HG02973 (cell line): ENCODE data around the gene CAPN10.

Experiments
- ATAC-seq: cut with Tn5 transposase; IDR thresholded peaks from one replicate; pipeline ENCODE4 v1.9.1; 2021; ENCODE audit warnings: moderate library complexity; ENCODE audit not compliant: unreplicated experiment

CAPN10 gene

GRCh38 chr2:240636563-240637115, 50.1 kb downstream of the CAPN10 start:
- ATAC-seq = no peak

DNA sequence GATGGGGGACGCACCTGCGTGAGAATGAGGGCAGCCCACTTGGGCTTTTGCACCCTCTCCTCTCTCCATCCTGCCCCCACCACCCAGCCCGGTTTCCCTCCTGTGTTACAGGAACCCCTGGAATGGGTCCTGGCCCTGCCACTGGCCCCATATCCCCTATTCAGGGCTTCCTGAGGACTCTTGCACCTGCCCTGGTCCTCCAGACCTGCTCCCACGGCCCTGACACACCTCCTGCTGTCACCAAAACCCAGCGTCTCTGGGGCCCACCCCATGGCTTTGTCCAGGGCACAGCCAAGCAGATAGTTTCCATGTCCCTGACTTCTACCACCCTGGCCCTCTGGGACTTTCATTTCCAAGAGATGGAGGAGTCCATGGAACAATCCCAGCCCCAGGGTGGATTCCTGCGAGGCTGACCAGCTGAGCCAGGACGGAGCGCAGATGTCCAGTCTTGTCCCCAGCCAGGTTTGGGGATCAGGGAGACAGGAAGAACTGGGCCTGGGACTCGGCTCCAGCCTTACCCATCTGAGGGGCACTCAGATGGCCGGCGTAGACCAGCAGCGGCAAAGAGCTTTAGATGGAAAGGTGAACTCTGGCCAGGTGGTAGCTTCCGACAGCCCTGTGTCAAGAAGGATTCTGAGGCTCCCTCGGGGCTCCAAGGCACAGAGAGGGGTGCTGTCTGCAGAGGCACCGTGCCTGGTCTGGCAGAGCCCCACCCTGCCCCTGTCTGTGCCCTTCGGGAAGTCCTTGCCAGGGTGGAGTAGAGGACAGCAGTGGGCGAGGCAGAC, 50.8 kb downstream of the CAPN10 start:
- no peak for ATAC-seq

GRCh38 chr2:240637901-240638345, 51.4 kb downstream of the CAPN10 start:
- ATAC-seq = no peak

- ATAC-seq = no peak
Measured at GRCh38 chr2:240638512-240639160, 52.1 kb downstream of the CAPN10 start.

- no peak for ATAC-seq
Measured at GRCh38 chr2:240639566-240639965, 53.0 kb downstream of the CAPN10 start.

- no peak for ATAC-seq
Measured at GRCh38 chr2:240640939-240641338, 54.4 kb downstream of the CAPN10 start.

- ATAC-seq = no peak
Measured at GRCh38 chr2:240642061-240642805, 55.7 kb downstream of the CAPN10 start.

DNA sequence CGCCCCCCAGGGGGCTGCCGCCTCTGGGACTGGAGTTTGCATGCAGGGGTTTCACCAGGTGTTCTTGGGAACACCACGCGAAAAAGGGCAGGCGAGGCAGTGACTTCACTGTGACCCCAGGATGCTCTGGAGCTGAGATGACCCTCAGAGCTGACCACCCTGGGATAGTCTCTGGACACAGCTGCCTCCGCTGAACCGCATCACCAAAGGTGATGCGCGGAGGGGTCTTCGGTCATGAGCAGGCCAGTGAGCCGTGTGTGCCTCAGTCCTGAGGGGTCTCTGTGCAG, 56.2 kb downstream of the CAPN10 start:
- ATAC-seq = no peak

GRCh38 chr2:240643093-240643810, 56.7 kb downstream of the CAPN10 start:
- ATAC-seq = no peak

DNA sequence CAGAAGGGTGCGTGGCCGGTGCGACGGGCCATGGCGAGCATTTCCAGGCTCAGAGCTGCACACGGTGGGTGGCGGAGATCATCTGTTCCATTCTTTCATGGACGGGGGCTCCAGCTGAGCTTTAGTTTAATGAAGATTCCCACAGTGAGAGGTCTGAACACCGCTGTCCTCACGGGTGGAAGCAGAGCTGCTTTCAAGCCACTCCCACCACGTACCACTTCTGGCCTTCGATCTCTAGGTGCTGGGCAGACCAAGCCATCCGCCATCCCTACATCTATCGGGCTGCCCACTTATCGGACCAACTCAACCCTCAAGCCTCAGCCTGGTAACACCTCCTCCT, 57.2 kb downstream of the CAPN10 start:
- no peak for ATAC-seq

DNA sequence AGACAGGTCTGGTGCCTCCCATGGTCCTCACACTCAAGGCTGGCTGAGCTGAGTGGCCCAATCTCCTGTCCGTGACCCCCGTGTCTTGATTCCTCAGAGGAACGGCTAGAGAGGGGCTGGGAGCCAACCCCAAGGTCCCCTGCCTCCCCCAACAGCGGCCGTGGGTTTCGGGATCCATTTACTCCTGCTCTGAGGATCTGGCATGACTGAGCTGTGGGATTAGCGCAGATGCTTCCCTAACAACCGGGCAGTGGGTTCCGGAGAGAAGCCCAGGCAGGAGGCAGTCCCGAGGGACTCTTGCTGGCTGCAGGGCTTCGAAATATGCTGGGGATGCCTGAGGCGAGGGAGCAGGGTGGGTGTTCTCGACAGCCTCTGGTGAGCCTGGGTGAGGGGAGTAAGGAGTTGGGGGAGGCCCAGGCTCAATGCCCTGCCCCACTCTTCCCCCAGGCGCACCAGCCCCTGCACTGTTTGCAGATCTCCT, 57.7 kb downstream of the CAPN10 start:
- ATAC-seq = no peak

- no peak for ATAC-seq
Measured at GRCh38 chr2:240644859-240645301, 58.3 kb downstream of the CAPN10 start.

DNA sequence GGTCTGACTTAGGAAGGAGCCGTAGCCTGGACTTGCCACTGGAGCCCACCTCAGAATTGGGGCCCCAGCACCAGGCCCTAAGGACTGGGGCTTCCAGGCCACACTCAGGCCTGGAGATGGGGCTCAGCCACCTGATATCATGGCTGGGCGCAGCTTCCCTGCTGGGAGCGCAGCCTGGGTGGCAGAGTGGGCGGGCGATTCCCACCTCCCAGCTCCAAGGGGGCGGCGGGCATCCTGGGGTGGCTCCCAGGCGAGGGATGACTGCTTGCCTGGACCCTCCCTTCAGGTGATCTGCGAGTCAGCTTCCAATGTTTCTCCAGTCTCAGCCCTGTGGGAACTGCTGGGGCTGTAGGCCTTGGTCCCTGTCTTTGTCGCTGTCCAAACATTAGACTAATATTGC, 58.8 kb downstream of the CAPN10 start:
- ATAC-seq = no peak

- no peak for ATAC-seq
Measured at GRCh38 chr2:240645801-240646175, 59.3 kb downstream of the CAPN10 start.

GRCh38 chr2:240646176-240646899, 59.8 kb downstream of the CAPN10 start:
- no peak for ATAC-seq

- ATAC-seq = no peak
Measured at GRCh38 chr2:240646900-240647502, 60.5 kb downstream of the CAPN10 start.

DNA sequence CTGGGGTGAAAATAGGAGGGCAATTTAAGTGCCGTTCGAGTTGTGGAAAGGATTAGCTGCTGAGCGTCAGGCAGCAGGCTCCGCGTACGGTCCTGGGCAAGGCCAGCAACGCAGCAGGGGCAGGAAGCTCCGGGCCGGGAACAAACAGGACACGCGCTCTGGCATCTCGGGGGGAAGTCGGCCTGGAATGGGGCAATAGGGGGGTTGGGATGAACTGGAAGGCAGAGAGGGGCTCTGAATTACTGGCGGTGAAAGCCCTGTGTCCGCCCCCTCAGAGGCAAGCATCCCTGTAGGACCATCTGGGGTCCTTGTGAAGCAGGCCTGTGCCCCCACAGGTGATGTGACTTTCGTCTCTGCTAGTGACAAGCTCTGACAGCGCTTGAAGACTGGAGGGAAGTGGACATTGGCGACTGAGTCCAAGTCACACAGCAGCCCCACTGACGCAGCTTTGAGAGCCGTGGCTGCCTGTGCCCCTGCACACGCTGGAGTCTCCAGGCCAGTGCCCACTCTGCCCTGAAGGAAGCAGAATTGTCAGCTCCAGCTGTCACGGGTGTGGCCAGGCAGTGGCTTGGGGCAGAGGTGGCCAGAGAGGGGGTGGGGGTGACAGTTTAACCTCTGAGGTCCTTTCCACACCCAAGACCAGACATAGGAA, 61.1 kb downstream of the CAPN10 start:
- no peak for ATAC-seq

DNA sequence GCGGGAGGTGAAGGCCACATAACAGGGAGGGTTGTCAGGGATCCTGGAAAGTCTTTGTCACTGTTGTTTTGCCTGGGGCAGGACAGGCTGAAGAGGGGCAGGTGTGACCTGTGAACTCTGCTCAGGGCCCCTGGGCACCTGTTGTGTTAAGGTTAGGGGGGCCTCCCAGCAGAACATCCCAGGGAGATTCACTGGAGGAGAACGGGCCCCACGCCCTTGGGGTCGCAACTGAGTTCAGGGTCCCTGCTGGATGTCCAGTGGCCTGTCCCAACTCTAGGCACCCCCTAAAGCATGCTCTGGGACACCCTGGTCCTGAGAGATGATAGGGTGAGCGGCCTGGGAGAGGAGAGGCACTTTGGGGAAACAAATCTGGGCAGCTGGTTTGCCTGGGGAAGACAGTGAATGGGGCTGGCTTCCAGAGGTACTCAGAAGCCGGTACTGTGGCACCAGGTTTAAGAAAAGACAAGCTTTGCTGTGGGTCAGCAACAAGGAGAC, 61.7 kb downstream of the CAPN10 start:
- no peak for ATAC-seq
